ENCODE measurements around the gene KCNQ2. TPM values are rescaled to one million over a fixed set of nuclear protein-coding genes. Genes with fewer than 3 reads are reported as not detected.
A peak's percentile ranks its signal among the peaks of the same experiment; 100 is the strongest.

The KCNQ2 gene
- total and polyA plus RNA-seq, 8 donors: 8.4 to 19.1 (median 14.1) TPM; not detected in 2

GRCh38 chr20:63394920-63395455 lies 77.5 kb downstream of the KCNQ2 start:
- DNase-seq (no peak), ATAC-seq (no peak)
- no peak overlapping the region for H3K4me3 ChIP-seq
- no peaks in the 10 kb centered on the region for H3K9me3 ChIP-seq
- intact Hi-C loops (cut with DNase I): no loop called here
- peaks cover 0 to 64% of the 10 kb centered on the region in 2 donors for H3K27me3 ChIP-seq
- no peak overlapping the region for H3K27ac ChIP-seq
- H3K4me1 ChIP-seq: no peaks in the 10 kb centered on the region
- no peaks in the 10 kb centered on the region for H3K36me3 ChIP-seq
- no peak for TF ChIP-seq CTCF (IDR thresholded peaks at IDR 0.05)

- ATAC-seq (no peak), DNase-seq (peak in 2 of 4 donors; percentile 54 to 63)
- no peaks in the 10 kb centered on the region for H3K9me3 ChIP-seq
- H3K27me3 ChIP-seq: peaks cover 0 to 57% of the 10 kb centered on the region in 2 donors
- no peaks in the 10 kb centered on the region for H3K4me1 ChIP-seq
- H3K27ac ChIP-seq: no peak overlapping the region
- TF ChIP-seq CTCF (IDR thresholded peaks at IDR 0.05): no peak
- intact Hi-C loops (cut with DNase I): no loop called here
- H3K4me3 ChIP-seq: no peak overlapping the region
- H3K36me3 ChIP-seq: no peaks in the 10 kb centered on the region
Measured at GRCh38 chr20:63394069-63394919, 78.2 kb downstream of the KCNQ2 start.

- intact Hi-C loops (cut with DNase I): no loop called here
- Histone ChIP-seq H3K36me3 (no peaks in the 10 kb centered on the region), H3K4me1 (no peaks in the 10 kb centered on the region), H3K4me3 (no peak overlapping the region), H3K9me3 (no peaks in the 10 kb centered on the region), H3K27me3 (peaks cover 0 to 53% of the 10 kb centered on the region in 2 donors), H3K27ac (no peak overlapping the region)
- DNase-seq (peak in 1 of 4 donors; percentile 55), ATAC-seq (no peak)
- no peak for TF ChIP-seq CTCF (IDR thresholded peaks at IDR 0.05)
Measured at GRCh38 chr20:63393566-63393965, 78.9 kb downstream of the KCNQ2 start.

GRCh38 chr20:63392465-63393365 lies 79.7 kb downstream of the KCNQ2 start:
- H3K9me3 ChIP-seq: peaks cover 0 to 3% of the 10 kb centered on the region in 2 donors
- ATAC-seq: no peak
- intact Hi-C loops (cut with DNase I): no loop called here
- no peak overlapping the region for H3K27ac ChIP-seq
- H3K36me3 ChIP-seq: no peaks in the 10 kb centered on the region
- no peaks in the 10 kb centered on the region for H3K4me1 ChIP-seq
- DNase-seq: peak in 1 of 4 donors; percentile 55
- no peak overlapping the region for H3K4me3 ChIP-seq
- TF ChIP-seq CTCF (IDR thresholded peaks at IDR 0.05): no peak
- peaks cover 0 to 46% of the 10 kb centered on the region in 2 donors for H3K27me3 ChIP-seq
